Neural progenitor cell (in vitro differentiated cells): ENCODE measurements around the gene WRAP53. TPM values are rescaled to one million over a fixed set of nuclear protein-coding genes. Genes with fewer than 3 reads are reported as not detected.
A peak's percentile ranks its signal among the peaks of the same experiment; 100 is the strongest.

ENCODE experiments used
- DNase-seq: peaks from one replicate; pipeline ENCODE4 v3.0.0-alpha.2; 2016; ENCODE audit warnings: low spot score
- H2AFZ ChIP-seq: fragments of 200-600 bp; sonication (generic); replicated peaks from 2 replicates; pipeline ENCODE4 v1.6.1; 2016; ENCODE audit warnings: antibody characterized with exemption
- H3F3A ChIP-seq: fragments of 200-600 bp; sonication (generic); 2 replicates; pipeline ENCODE4 v1.6.1; 2016; ENCODE audit warnings: antibody characterized with exemption, low read depth
- H3K27ac ChIP-seq: fragments of 200-600 bp; sonication (generic); 2 replicates; pipeline ENCODE4 v1.5.1; 2016; ENCODE audit warnings: mild to moderate bottlenecking
- H3K27me3 ChIP-seq: fragments of 200-600 bp; sonication (generic); 2 replicates; pipeline ENCODE4 v1.6.1; 2016; ENCODE audit warnings: mild to moderate bottlenecking, moderate library complexity
- H3K36me3 ChIP-seq: fragments of 200-600 bp; sonication (generic); 2 replicates; pipeline ENCODE4 v1.5.1; 2016
- H3K4me1 ChIP-seq: fragments of 200-600 bp; sonication (generic); 2 replicates; pipeline ENCODE4 v1.6.1; 2016; ENCODE audit warnings: mixed run types
- H3K4me2 ChIP-seq: fragments of 200-600 bp; sonication (generic); 2 replicates; pipeline ENCODE4 v1.6.1; 2016
- H3K4me3 ChIP-seq: fragments of 200-600 bp; sonication (generic); 2 replicates; pipeline ENCODE4 v1.5.1; 2016
- H3K79me2 ChIP-seq: fragments of 200-600 bp; sonication (generic); 2 replicates; pipeline ENCODE4 v1.6.1; 2016; ENCODE audit warnings: low read depth
- H3K9ac ChIP-seq: fragments of 200-600 bp; sonication (generic); 2 replicates; pipeline ENCODE4 v1.6.1; 2016
- H3K9me3 ChIP-seq: fragments of 200-600 bp; sonication (generic); 2 replicates; pipeline ENCODE4 v1.5.1; 2016; ENCODE audit warnings: low read depth
- H4K20me1 ChIP-seq: fragments of 200-600 bp; sonication (generic); 2 replicates; pipeline ENCODE4 v1.6.1; 2016; ENCODE audit warnings: low read depth
- H3K27ac Mint-ChIP-seq: 3 replicates; pipeline ENCODE4 v1.8.0; 2021; ENCODE audit warnings: mixed read lengths
- H3K27me3 Mint-ChIP-seq: 2 replicates; pipeline ENCODE4 v1.8.0; 2022; ENCODE audit warnings: low read depth, mild to moderate bottlenecking, inconsistent platforms, moderate library complexity, mixed read lengths; ENCODE audit not compliant: insufficient read depth
- H3K36me3 Mint-ChIP-seq: 3 replicates; pipeline ENCODE4 v1.8.0; 2021; ENCODE audit warnings: mixed read lengths
- H3K4me1 Mint-ChIP-seq: 3 replicates; pipeline ENCODE4 v1.8.0; 2021; ENCODE audit warnings: mixed read lengths
- H3K4me3 Mint-ChIP-seq: 3 replicates; pipeline ENCODE4 v1.8.0; 2021; ENCODE audit warnings: mild to moderate bottlenecking, moderate library complexity, mixed read lengths
- H3K9me3 Mint-ChIP-seq: 3 replicates; pipeline ENCODE4 v1.8.0; 2020; ENCODE audit warnings: mixed read lengths
- EZH2 ChIP-seq: fragments of 200-600 bp; sonication (generic); IDR thresholded peaks from 2 replicates; pipeline ENCODE4 v1.6.1; 2017; ENCODE audit warnings: antibody characterized with exemption, mild to moderate bottlenecking, moderate library complexity
- EZH2phosphoT487 ChIP-seq: fragments of 200-600 bp; sonication (generic); IDR thresholded peaks from 2 replicates; pipeline ENCODE4 v1.6.1; 2017; ENCODE audit warnings: antibody characterized with exemption
- total RNA-seq: library from RNA; depleted of rRNA; stranded (reverse); fragments of >200 nt; gene quantifications from 2 replicates; pipeline ENCODE4 v1.2.3, GENCODE V29; 2015; ENCODE audit warnings: low replicate concordance
- TF ChIP-seq, protein P1 (sequence below): fragments of 200-600 bp; sonication (generic); IDR thresholded peaks from 2 replicates; pipeline ENCODE4 v1.5.1; 2017; ENCODE audit warnings: antibody characterized with exemption, mild to moderate bottlenecking

The WRAP53 gene
- total RNA-seq, 1 donor from 2014 or later: 12.6 TPM

DNA sequence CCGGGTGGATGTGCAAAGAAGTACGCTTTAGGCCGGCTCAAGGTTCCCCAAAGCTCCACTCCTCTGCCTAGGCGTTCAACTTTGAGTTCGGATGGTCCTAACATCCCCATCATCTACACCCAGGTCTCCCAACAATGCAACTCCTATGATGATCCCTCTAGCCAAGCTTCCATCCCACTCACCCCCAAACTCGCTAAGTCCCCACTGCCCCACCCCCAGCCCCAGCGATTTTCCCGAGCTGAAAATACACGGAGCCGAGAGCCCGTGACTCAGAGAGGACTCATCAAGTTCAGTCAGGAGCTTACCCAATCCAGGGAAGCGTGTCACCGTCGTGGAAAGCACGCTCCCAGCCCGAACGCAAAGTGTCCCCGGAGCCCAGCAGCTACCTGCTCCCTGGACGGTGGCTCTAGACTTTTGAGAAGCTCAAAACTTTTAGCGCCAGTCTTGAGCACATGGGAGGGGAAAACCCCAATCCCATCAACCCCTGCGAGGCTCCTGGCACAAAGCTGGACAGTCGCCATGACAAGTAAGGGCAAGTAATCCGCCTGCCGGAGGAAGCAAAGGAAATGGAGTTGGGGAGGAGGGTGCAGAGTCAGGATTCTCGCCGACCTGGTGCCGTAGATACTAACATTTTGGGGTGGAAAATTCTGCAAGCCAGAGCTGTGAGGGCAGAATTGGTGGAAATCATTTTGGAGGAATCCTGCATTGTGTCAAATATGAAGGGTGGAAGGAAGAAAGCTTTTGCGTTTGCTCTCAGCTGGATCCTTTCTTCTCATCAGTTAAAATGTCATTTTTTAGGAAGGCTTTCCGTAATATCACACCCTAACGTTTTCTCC is 987 bp upstream of the WRAP53 start, which contains the start of gene TP53:
Gene TP53 (minus strand): TSS at position 419 of the 836 bp plus-strand sequence. CDS start 10,896 bp downstream, outside the sequence.
- peak within 1 kb of the TSS; percentile 98 for H3K9ac ChIP-seq
- peak within 1 kb of the TSS; percentile 97 for H3K4me3 Mint-ChIP-seq
- H3K4me3 ChIP-seq: peak within 1 kb of the TSS; percentile 93
- DNase-seq: peak; percentile 96
- H3K27me3 Mint-ChIP-seq: no peaks in the 10 kb centered on the region
- peak within 1 kb of the TSS; percentile 100 for H3K27ac ChIP-seq
- H3K4me1 Mint-ChIP-seq: peaks cover 25% of the 10 kb centered on the region
- no peaks in the 10 kb centered on the region for H4K20me1 ChIP-seq
- peaks cover 48% of the 10 kb centered on the region for H3F3A ChIP-seq
- H3K36me3 Mint-ChIP-seq: peaks cover 11% of the 10 kb centered on the region
- peak within 1 kb of the TSS; percentile 45 for H2AFZ ChIP-seq
- H3K9me3 Mint-ChIP-seq: no peaks in the 10 kb centered on the region
- no peaks in the 10 kb centered on the region for H3K36me3 ChIP-seq
- H3K4me1 ChIP-seq: peaks cover 16% of the 10 kb centered on the region
- peaks cover 70% of the 10 kb centered on the region for H3K79me2 ChIP-seq
- H3K27ac Mint-ChIP-seq: peak within 1 kb of the TSS; percentile 100
- H3K9me3 ChIP-seq: no peaks in the 10 kb centered on the region
- H3K4me2 ChIP-seq: peak within 1 kb of the TSS; percentile 91
- H3K27me3 ChIP-seq: no peaks in the 10 kb centered on the region
- TF ChIP-seq EZH2phosphoT487 (no peak), EZH2 (no peak)
- TF ChIP-seq, protein P1, sequence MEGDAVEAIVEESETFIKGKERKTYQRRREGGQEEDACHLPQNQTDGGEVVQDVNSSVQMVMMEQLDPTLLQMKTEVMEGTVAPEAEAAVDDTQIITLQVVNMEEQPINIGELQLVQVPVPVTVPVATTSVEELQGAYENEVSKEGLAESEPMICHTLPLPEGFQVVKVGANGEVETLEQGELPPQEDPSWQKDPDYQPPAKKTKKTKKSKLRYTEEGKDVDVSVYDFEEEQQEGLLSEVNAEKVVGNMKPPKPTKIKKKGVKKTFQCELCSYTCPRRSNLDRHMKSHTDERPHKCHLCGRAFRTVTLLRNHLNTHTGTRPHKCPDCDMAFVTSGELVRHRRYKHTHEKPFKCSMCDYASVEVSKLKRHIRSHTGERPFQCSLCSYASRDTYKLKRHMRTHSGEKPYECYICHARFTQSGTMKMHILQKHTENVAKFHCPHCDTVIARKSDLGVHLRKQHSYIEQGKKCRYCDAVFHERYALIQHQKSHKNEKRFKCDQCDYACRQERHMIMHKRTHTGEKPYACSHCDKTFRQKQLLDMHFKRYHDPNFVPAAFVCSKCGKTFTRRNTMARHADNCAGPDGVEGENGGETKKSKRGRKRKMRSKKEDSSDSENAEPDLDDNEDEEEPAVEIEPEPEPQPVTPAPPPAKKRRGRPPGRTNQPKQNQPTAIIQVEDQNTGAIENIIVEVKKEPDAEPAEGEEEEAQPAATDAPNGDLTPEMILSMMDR: no peak

DNA sequence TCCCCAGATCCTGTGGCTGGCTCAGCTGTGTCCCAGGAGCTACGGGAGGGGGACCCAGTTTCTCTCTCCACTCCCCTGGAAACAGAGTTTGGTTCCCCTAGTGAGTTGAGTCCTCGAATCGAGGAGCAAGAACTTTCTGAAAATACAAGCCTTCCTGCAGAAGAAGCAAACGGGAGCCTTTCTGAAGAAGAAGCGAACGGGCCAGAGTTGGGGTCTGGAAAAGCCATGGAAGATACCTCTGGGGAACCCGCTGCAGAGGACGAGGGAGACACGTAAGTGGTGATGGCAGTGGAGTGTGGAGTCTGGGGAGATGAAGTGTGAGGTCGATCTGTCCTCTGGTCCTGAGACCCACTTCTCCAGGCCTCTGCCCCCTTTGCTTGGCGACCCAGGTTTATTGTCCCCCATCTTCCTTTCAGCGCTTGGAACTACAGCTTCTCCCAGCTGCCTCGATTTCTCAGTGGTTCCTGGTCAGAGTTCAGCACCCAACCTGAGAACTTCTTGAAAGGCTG is 585 bp downstream of the WRAP53 start:
- no peak overlapping the region for H3K27ac ChIP-seq
- DNase-seq: no peak
- peak overlapping the region; percentile 97 for H3K4me3 Mint-ChIP-seq
- H3K4me2 ChIP-seq: peak overlapping the region; percentile 91
- no peak overlapping the region for H2AFZ ChIP-seq
- TF ChIP-seq, protein P1: no peak
- H3K9me3 ChIP-seq: no peaks in the 10 kb centered on the region
- no peaks in the 10 kb centered on the region for H3K27me3 ChIP-seq
- no peaks in the 10 kb centered on the region for H3K27me3 Mint-ChIP-seq
- peaks cover 16% of the 10 kb centered on the region for H3K4me1 ChIP-seq
- peak overlapping the region; percentile 89 for H3K9ac ChIP-seq
- no peaks in the 10 kb centered on the region for H3K9me3 Mint-ChIP-seq
- H3K79me2 ChIP-seq: peaks cover 54% of the 10 kb centered on the region
- peaks cover 27% of the 10 kb centered on the region for H3K4me1 Mint-ChIP-seq
- H3K4me3 ChIP-seq: peak overlapping the region; percentile 93
- no peaks in the 10 kb centered on the region for H4K20me1 ChIP-seq
- H3K36me3 Mint-ChIP-seq: peaks cover 10% of the 10 kb centered on the region
- H3K27ac Mint-ChIP-seq: peak overlapping the region; percentile 98
- H3F3A ChIP-seq: peaks cover 44% of the 10 kb centered on the region
- no peaks in the 10 kb centered on the region for H3K36me3 ChIP-seq

DNA sequence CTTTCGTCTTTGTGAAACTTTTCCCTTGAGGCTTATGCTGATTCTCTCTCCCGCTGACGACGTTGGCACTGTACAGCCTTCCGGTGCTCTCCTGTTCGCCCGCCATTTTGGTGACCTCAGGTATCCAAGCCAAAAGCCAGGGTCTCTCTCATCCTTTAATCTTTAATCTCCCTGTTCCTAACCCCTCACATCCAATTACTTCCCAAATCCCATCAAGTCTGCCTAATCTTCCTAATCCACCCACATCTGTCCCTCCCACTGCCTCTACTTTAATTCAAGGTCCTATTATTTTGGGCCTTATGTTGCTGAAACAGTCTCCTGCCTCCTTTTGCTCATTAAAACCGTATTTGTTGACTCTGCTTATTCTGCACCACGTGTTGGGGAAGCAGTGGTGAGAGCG is 7.3 kb downstream of the WRAP53 start:
- H3K4me2 ChIP-seq: no peak overlapping the region
- no peak overlapping the region for H3K9ac ChIP-seq
- no peaks in the 10 kb centered on the region for H3K9me3 Mint-ChIP-seq
- no peaks in the 10 kb centered on the region for H3F3A ChIP-seq
- H2AFZ ChIP-seq: no peak overlapping the region
- H3K27me3 Mint-ChIP-seq: peaks cover 3% of the 10 kb centered on the region
- no peak overlapping the region for H3K4me3 Mint-ChIP-seq
- no peaks in the 10 kb centered on the region for H3K9me3 ChIP-seq
- TF ChIP-seq EZH2phosphoT487 (no peak), EZH2 (no peak)
- TF ChIP-seq, protein P1: no peak
- no peaks in the 10 kb centered on the region for H3K4me1 ChIP-seq
- peaks cover 25% of the 10 kb centered on the region for H3K36me3 Mint-ChIP-seq
- H3K27me3 ChIP-seq: no peaks in the 10 kb centered on the region
- no peak overlapping the region for H3K27ac Mint-ChIP-seq
- DNase-seq: no peak
- peaks cover 3% of the 10 kb centered on the region for H3K4me1 Mint-ChIP-seq
- no peaks in the 10 kb centered on the region for H4K20me1 ChIP-seq
- H3K79me2 ChIP-seq: no peaks in the 10 kb centered on the region
- H3K36me3 ChIP-seq: peaks cover 3% of the 10 kb centered on the region
- H3K27ac ChIP-seq: no peak overlapping the region
- no peak overlapping the region for H3K4me3 ChIP-seq
